ENCODE results near the gene CDKN1C. TPM values are rescaled to one million over a fixed set of nuclear protein-coding genes. Genes with fewer than 3 reads are reported as not detected.

CDKN1C gene
- total and polyA plus RNA-seq, 12 donors, result 16.9 to 55.3 (median 26.6) TPM

DNA sequence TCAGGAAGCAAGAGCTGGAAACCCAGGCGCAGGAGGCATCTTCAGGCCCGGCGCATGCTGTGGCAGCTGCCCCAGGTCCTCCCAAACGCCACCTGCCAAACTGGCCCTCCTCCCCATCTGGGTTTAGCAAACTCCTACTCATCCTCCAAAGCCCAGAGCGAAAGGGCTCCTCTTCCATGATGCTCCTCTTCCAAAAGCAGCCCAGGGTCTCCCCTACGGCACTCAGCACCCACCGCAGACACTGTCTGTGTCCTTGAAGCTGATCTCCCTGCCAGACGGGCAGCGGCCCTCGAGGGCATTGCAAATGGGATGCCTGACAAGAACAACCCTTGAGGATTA lies 25.9 kb downstream of the CDKN1C start:
- Histone ChIP-seq H3K9me3 (no peaks in the 10 kb centered on the region), H3K4me3 (no peak overlapping the region), H3K27ac (no peak overlapping the region), H3K27me3 (peaks cover 0 to 37% (median 22%) of the 10 kb centered on the region in 7 donors), H3K4me1 (peaks cover 0 to 9% (median 4%) of the 10 kb centered on the region in 9 donors), H3K36me3 (no peaks in the 10 kb centered on the region)
- ATAC-seq (no peak), DNase-seq (no peak)
- whole genome bisulfite sequencing, 2 donors, result 93 to 99% methylated on average over 10 of the region's 10 CpGs
- TF ChIP-seq, protein P1, sequence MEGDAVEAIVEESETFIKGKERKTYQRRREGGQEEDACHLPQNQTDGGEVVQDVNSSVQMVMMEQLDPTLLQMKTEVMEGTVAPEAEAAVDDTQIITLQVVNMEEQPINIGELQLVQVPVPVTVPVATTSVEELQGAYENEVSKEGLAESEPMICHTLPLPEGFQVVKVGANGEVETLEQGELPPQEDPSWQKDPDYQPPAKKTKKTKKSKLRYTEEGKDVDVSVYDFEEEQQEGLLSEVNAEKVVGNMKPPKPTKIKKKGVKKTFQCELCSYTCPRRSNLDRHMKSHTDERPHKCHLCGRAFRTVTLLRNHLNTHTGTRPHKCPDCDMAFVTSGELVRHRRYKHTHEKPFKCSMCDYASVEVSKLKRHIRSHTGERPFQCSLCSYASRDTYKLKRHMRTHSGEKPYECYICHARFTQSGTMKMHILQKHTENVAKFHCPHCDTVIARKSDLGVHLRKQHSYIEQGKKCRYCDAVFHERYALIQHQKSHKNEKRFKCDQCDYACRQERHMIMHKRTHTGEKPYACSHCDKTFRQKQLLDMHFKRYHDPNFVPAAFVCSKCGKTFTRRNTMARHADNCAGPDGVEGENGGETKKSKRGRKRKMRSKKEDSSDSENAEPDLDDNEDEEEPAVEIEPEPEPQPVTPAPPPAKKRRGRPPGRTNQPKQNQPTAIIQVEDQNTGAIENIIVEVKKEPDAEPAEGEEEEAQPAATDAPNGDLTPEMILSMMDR (IDR thresholded peaks at IDR 0.05), result no peak
- intact Hi-C loops (cut with DNase I), result no loop called here

DNA sequence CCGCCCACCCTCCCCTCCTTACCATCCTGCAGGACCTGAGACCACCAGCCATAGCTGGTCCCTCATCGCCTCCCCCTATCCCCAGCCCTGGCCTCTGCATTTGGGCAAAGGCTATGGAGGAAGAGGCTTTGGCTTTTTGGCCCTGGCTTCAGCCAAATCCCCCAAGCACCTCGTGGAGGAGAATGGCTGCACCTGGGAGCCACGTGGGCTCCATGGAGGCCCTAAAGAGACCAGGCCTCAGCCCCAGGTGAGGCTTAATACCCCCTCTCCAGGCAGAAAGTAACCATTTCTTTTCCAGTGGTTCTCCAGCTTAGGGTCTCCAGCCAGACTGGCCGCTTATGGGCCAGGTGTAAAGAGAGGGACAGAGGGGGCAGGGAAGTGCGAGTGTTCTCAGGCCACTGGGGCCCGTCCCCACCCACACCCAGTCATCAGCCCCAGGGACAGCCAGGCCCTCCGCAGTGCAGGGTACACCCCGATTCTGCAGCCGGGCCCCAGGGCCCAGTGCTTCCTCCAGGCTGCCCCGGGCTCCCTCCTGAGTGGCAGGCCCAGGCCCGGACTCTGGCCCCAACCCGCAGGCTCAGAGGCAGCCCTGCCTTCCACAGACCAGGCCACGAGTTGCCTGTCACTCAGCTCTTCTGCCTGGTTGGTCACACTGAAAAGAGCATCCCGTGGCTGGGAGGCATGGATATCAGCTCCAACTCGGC lies 26.4 kb downstream of the CDKN1C start:
- TF ChIP-seq, protein P1 (IDR thresholded peaks at IDR 0.05), result no peak
- Histone ChIP-seq H3K36me3 (no peaks in the 10 kb centered on the region), H3K9me3 (no peaks in the 10 kb centered on the region), H3K4me1 (peaks cover 0 to 9% (median 4%) of the 10 kb centered on the region in 9 donors), H3K4me3 (no peak overlapping the region), H3K27ac (no peak overlapping the region), H3K27me3 (peaks cover 0 to 32% (median 22%) of the 10 kb centered on the region in 7 donors)
- 84 to 87% methylated on average over 15 to 16 of the region's 16 CpGs for WGBS, 2 donors
- ATAC-seq (no peak), DNase-seq (no peak)
- intact Hi-C loops (cut with DNase I), result no loop called here

DNA sequence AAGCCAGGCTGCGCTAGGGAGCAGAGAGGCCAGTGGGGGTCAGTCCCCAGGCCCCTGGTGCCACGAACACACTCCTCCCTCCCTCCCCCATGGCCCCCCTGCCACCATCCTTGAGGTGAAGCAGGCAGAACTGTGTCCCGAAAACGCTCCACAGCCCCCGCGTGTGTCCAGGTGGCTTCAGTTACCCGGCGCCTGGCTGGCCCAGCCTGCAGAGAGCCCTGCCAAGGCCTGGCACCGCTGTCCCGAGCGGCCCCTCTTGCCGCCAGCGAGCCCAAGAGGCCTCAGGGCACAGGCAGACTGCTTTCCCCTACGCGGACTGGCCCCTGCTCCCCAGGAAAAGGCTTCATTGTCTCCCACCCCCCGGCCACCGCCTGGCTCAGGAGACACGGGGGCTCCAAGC lies 27.7 kb downstream of the CDKN1C start:
- no peak overlapping the region for H3K4me3 ChIP-seq
- TF ChIP-seq, protein P1 (IDR thresholded peaks at IDR 0.05), result no peak
- intact Hi-C loops (cut with DNase I), result no loop called here
- no peak for ATAC-seq
- H3K27me3 ChIP-seq, result peaks cover 0 to 20% (median 15%) of the 10 kb centered on the region in 7 donors
- H3K36me3 ChIP-seq, result no peaks in the 10 kb centered on the region
- H3K27ac ChIP-seq, result no peak overlapping the region
- no peaks in the 10 kb centered on the region for H3K9me3 ChIP-seq
- DNase-seq, result no peak
- WGBS, 2 donors, result 77 to 85% methylated on average over 18 of the region's 18 CpGs
- peaks cover 0 to 6% (median under 1%) of the 10 kb centered on the region in 9 donors for H3K4me1 ChIP-seq

DNA sequence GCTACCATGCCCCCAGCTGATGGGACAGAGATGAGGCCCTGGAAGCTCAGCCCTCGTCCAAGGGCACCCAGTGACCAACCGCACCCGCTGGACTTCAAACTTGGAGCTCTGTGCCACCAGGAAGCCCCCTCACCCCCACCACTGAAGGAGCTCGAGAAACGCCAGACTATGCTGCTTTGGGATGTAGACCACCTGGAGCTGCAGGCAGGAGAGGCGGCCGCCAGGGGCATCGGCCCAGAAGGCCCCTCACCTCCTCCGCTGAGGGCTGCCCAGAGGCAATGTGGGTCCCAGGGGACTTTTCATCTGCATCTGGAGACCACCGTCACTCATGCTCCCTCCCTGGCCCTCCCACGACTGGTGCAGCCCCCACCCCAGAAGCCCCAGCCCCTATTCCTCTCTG lies 28.3 kb downstream of the CDKN1C start:
- peaks cover 0 to 1% (median 0%) of the 10 kb centered on the region in 9 donors for H3K4me1 ChIP-seq
- DNase-seq (no peak), ATAC-seq (no peak)
- H3K9me3 ChIP-seq, result no peaks in the 10 kb centered on the region
- H3K36me3 ChIP-seq, result no peaks in the 10 kb centered on the region
- no peak overlapping the region for H3K27ac ChIP-seq
- WGBS, 2 donors, result 90 to 93% methylated on average over 11 of the region's 11 CpGs
- peaks cover 0 to 14% (median 9%) of the 10 kb centered on the region in 7 donors for H3K27me3 ChIP-seq
- TF ChIP-seq, protein P1 (IDR thresholded peaks at IDR 0.05), result no peak
- intact Hi-C loops (cut with DNase I), result no loop called here
- H3K4me3 ChIP-seq, result no peak overlapping the region

All from heart right ventricle (tissue), 16 donors.